ENCODE results near the gene DIAPH3.
"Not testable (repeated sequence)": the region's sequence is repeated elsewhere in the genome, so short reads cannot be mapped to it uniquely, and the experiment has no call there.

The DIAPH3 gene

GRCh38 chr13:60109285-60109684, 54.4 kb downstream of the DIAPH3 start:
- DNase-seq (ENCODE audit: low read depth) = no peak
- H3K4me3 ChIP-seq (ENCODE audit: low read depth, low read length) = no peak overlapping the region

DNA sequence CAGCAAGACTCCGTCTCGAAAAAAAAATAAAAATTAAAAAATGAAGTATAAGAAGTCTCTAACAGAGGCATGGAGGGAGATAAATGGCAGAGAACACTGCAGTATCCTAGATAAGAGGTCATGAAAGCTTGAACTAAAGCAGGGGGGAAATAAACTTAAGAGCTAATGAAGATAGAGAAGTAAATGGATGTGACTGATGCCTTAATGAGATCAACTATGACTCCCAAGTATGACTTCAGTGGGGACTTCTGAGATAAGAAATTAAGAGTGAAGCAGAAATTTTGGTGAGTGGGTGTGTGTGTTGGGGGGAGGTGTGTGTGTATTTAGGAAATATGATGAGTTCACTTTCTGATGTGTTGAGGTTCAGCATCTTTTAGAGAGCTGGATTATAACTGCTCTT, 55.1 kb downstream of the DIAPH3 start:
- no peak for DNase-seq (ENCODE audit: low read depth)
- no peak overlapping the region for H3K4me3 ChIP-seq (ENCODE audit: low read depth, low read length)

DNA sequence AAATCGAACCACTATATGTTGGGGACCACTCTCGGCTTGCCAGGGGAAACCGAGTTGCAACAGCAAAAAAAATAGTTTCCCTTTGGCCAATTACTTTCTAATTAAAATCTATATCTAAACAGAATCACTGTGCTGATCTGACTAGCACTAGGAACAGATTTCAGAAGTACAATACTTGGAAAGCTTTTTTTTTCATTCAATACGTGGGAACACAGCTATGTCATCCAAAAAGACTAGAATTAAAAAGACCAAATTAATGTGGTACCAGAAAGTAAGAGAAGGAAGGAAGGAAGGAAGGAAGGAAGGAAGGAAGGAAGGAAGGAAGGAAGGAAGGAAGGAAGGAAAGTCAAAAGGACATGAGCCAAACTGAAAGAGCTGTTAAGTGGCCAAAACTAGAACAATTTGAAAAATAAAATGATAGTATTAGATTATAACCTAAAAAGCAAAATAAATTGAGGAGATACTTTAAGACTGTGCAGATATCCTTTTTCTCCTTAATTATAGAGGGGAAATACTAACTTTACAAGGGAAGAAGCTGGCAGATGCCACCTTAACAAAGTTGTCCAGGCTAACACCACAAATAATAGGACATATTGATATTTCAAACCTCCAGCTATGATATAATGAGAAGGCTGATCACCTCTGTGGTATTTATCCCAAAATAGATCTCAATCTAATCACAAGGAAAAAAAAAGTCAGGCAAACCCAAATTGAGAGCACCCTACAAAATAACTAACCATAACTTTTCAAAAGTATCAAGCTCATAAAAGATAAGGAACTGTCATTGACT, 63.9 kb downstream of the DIAPH3 start:
- H3K4me3 ChIP-seq (ENCODE audit: low read depth, low read length) = no peak overlapping the region

DNA sequence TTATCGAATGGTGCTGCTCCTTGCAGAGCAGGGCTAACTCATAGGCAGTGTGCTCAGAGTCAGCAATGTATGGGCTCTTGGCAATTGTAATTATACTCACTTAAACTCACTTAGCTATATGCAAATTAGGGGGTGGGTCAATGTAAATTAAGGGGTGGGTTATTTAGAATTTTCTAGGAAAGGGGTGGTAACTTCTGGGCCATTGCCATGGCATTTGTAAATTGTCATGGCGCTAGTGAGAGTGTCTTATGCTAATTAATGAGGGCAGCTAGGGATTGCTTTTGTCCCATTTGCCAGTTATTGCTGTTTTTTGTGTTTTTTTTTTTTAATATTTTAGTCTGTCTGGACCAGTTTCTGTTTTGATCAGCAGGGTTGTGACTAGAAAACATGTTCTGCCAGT, 68.4 kb downstream of the DIAPH3 start:
- no peak for DNase-seq (ENCODE audit: low read depth)
- no peak overlapping the region for H3K4me3 ChIP-seq (ENCODE audit: low read depth, low read length)

More for the DNA sequence above, 63.9 kb downstream of the DIAPH3 start:
- DNase-seq (ENCODE audit: low read depth) = no peak

DNA sequence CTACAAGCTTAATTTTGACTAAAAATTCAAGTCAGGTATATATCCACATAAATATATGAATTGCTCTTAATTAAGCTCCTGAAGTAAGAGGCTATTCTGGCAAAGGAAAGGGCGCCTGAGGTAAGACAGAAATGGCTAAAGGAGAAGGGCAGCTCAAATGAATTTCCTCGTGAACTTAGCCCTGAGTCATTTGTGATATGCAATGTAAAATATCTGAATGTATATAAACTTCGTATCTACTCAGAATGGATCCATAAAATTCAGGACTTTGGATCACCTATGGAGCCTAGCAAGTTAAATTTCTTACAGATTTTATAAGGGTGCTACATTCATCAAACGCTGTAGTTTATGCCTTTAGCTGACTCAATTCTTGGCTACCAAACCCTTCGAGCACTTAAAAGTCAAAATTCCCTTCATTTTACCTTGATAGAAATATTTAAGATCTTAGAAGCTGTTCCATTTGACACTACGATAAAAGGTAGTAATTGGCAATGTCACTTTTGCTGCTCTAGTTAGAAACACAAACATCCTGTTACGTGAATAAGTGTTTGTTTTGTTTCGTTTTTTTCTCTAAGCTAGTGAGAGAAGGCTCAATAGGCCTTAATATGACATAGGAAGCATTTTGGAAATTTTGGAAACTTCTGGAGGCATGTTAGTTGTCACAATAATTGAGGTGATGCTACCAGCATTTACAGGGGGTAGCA, 69.2 kb downstream of the DIAPH3 start:
- H3K4me3 ChIP-seq (ENCODE audit: low read depth, low read length) = no peak overlapping the region
- DNase-seq (ENCODE audit: low read depth) = no peak

GRCh38 chr13:60093425-60094019, 70.2 kb downstream of the DIAPH3 start:
- no peak overlapping the region for H3K4me3 ChIP-seq (ENCODE audit: low read depth, low read length)

DNA sequence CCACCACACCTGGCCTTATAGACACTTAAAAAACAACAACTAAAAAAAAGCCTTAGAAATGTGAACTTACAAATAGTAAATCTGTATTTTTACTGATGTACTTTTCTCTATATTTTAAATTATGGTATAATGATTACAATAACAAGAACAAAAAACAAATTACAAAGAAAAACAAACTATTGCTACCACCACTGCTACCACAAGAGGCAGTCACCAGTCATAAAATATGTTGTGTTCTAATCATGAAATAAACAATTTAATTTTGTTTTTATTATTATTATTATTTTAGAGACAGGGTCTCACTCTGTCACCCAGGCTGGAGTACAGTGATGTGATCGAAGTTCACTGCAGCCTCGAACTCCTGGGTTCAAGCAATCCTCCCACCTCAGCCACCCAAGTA, 72.2 kb downstream of the DIAPH3 start:
- H3K4me3 ChIP-seq (ENCODE audit: low read depth, low read length) = no peak overlapping the region
- DNase-seq (ENCODE audit: low read depth) = no peak

More at GRCh38 chr13:60093425-60094019, 70.2 kb downstream of the DIAPH3 start:
- no peak for DNase-seq (ENCODE audit: low read depth)

GRCh38 chr13:60090574-60090973, 73.2 kb downstream of the DIAPH3 start:
- H3K4me3 ChIP-seq (ENCODE audit: low read depth, low read length) = no peak overlapping the region
- DNase-seq (ENCODE audit: low read depth) = no peak

DNA sequence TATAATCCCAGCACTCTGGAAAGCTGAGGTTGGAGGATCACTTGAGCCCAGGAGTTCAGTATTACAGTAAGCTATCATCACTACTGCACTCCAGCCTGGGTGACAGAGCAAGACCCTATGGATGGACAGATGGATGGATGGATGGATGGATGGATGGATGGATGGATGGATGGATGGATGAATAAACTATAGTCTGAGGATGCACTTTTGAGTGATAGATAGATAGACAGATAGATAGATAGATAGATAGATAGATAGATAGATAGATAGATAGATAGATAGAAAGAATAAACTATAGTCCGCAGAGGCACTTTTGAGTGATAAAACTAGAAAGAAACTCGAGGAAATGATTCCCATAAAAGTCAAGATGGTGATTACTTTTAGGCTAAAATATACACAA, 79.9 kb downstream of the DIAPH3 start:
- DNase-seq (ENCODE audit: low read depth); H3K4me3 ChIP-seq (ENCODE audit: low read depth, low read length): not testable (repeated sequence)

DNA sequence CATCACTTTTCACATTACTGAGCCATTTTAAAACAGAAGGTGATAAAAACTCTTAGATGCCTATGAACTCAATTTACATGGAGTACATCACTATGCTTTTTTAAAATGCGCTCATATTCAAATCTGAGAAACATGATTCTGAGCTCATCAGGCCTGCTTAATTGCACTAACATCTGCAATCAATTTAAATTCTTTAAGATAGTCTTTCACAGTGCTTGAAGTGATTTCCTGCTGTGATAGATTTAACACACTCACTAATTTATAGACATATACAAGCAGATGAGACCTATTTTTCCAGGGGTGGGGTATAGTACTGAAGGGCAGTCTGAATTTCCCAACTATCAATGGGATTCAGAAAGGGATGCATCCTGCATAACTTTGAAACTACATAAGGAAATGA, 82.9 kb downstream of the DIAPH3 start:
- no peak for DNase-seq (ENCODE audit: low read depth)
- H3K4me3 ChIP-seq (ENCODE audit: low read depth, low read length) = no peak overlapping the region

DNA sequence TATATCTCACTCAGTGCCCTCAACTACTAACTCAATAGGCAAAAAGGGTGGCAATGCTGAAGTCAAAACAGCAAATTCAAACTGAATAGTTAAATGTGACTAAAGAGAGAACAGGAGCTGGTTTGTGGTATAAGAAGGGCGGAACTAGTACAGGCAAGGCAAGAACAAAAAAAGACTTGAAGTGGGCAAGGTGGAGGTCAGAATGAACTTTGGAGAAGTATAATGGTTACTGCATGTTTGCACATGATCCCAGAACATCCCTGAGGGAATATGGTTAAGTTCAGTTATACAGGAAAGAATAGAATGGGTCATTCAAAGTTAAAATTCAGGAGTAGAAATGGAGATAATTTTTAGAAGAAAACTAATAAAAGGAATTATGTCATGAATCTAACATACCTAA, 85.5 kb downstream of the DIAPH3 start:
- DNase-seq (ENCODE audit: low read depth) = no peak
- no peak overlapping the region for H3K4me3 ChIP-seq (ENCODE audit: low read depth, low read length)

GRCh38 chr13:60075850-60076249, 87.9 kb downstream of the DIAPH3 start:
- DNase-seq (ENCODE audit: low read depth) = no peak
- H3K4me3 ChIP-seq (ENCODE audit: low read depth, low read length) = no peak overlapping the region

DNA sequence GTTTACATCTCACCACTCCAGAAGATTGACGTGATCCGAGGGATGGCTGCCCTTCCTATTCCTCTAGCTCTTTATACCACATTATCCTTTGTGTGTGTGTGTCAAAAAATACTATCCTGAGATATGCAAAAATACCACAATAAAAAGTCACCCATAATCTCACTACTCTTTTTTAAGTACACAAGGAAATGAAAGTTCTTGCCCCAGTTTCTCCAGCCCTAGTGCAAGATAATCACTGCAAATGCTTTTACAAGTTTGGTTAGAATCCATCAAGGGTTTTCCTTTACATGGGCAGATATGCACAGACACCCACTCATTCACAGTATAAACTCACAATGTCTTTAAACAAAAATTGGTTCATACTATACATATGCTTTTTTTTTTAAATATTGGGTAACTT, 89.3 kb downstream of the DIAPH3 start:
- no peak overlapping the region for H3K4me3 ChIP-seq (ENCODE audit: low read depth, low read length)
- DNase-seq (ENCODE audit: low read depth) = no peak

- H3K4me3 ChIP-seq (ENCODE audit: low read depth, low read length) = no peak overlapping the region
- no peak for DNase-seq (ENCODE audit: low read depth)
These were observed 97.5 kb downstream of the DIAPH3 start for GRCh38 chr13:60066226-60066625.

GRCh38 chr13:60062502-60062901, 101.2 kb downstream of the DIAPH3 start:
- H3K4me3 ChIP-seq (ENCODE audit: low read depth, low read length) = no peak overlapping the region
- DNase-seq (ENCODE audit: low read depth) = no peak

DNA sequence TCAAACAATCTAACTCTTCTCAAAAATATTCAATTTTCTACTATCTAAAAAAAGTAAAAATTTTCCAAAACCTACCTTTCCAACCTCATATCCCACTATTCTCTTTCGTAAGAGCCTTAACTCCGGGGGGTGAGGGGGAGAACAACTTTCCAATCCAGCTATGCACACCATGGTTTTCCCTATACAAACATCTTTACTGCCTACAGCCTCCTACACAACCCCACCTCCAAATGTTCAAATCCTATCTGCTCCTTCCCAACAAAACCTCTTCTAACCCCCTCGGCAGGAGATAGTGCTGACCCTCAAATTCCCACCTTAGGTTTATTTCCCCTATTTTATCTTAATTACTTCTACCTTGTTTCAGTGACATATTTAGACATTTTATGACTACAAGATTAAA, 102.0 kb downstream of the DIAPH3 start:
- H3K4me3 ChIP-seq (ENCODE audit: low read depth, low read length) = no peak overlapping the region
- DNase-seq (ENCODE audit: low read depth) = no peak

DNA sequence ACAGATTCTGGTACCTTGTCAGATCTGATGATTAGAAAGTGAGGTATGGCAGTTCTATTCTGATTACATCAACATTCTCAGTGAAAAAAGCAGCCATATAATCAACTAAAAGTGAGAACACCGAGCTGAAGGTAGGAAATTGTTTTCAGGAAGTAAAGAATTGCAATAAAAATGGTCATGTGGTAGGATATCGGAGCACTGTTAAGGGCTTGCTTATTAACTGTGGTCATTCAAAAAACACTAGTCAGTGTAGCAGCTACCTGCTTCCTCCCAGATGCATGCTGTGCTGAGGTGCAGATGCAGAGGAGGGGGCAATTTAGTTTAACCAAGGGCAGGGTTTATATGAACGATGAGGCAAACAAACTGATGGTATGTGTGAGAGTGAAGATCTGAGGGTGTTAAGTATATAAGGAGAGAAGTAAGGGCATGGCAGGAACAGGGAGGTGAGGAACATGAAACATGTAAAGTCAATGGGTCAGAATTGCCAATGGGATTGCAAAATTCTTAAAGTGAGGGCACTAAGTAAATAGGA, 111.9 kb downstream of the DIAPH3 start:
- no peak overlapping the region for H3K4me3 ChIP-seq (ENCODE audit: low read depth, low read length)
- DNase-seq (ENCODE audit: low read depth) = no peak

GRCh38 chr13:60048353-60048752, 115.4 kb downstream of the DIAPH3 start:
- H3K4me3 ChIP-seq (ENCODE audit: low read depth, low read length); DNase-seq (ENCODE audit: low read depth): not testable (repeated sequence)

- DNase-seq (ENCODE audit: low read depth) = no peak
- no peak overlapping the region for H3K4me3 ChIP-seq (ENCODE audit: low read depth, low read length)
These were observed 115.8 kb downstream of the DIAPH3 start for GRCh38 chr13:60047918-60048317.

- H3K4me3 ChIP-seq (ENCODE audit: low read depth, low read length) = no peak overlapping the region
- no peak for DNase-seq (ENCODE audit: low read depth)
These were observed 119.4 kb downstream of the DIAPH3 start for GRCh38 chr13:60044321-60044720.

Measured in skeletal muscle cell (primary cell).